AG09319 (cell line): Measurements from ENCODE around the gene NDST1.
A peak's percentile ranks its signal among the peaks of the same experiment; 100 is the strongest.

Experiments
- DNase-seq: peaks from one replicate; pipeline ENCODE4 v3.0.0-alpha.2; 2010; ENCODE audit warnings: low read depth; ENCODE audit errors: extremely low read depth
- CTCF ChIP-seq: IDR thresholded peaks from 2 replicates; pipeline ENCODE4 v1.5.1; 2011; ENCODE audit warnings: low read depth, mild to moderate bottlenecking, inconsistent platforms, low read length, moderate library complexity

The NDST1 gene

GRCh38 chr5:150485693-150486401, 22.1 kb upstream of the NDST1 start:
- DNase-seq = no peak
- TF ChIP-seq CTCF = no peak

- no peak for DNase-seq
- no peak for TF ChIP-seq CTCF
These were observed 21.3 kb upstream of the NDST1 start for GRCh38 chr5:150486402-150487198.

- TF ChIP-seq CTCF = peak; percentile 32
- DNase-seq = no peak
These were observed 20.5 kb upstream of the NDST1 start for GRCh38 chr5:150487199-150488061.

GRCh38 chr5:150488519-150489359, 19.2 kb upstream of the NDST1 start:
- TF ChIP-seq CTCF = no peak
- DNase-seq = no peak

- no peak for DNase-seq
These were observed 18.3 kb upstream of the NDST1 start for GRCh38 chr5:150489360-150490295.

More at GRCh38 chr5:150489360-150490295, 18.3 kb upstream of the NDST1 start:
- TF ChIP-seq CTCF = no peak
